SH-SY5Y (cell line): ENCODE measurements around the gene MSI2.

Experiments
- GATA2 ChIP-seq: IDR thresholded peaks from 2 replicates; pipeline ENCODE4 v1.6.1; 2011; ENCODE audit warnings: mild to moderate bottlenecking, low read depth, low read length
- GATA3 ChIP-seq: IDR thresholded peaks from 2 replicates; pipeline ENCODE4 v1.6.1; 2011; ENCODE audit warnings: low read depth, mild to moderate bottlenecking, low read length, moderate library complexity

DNA sequence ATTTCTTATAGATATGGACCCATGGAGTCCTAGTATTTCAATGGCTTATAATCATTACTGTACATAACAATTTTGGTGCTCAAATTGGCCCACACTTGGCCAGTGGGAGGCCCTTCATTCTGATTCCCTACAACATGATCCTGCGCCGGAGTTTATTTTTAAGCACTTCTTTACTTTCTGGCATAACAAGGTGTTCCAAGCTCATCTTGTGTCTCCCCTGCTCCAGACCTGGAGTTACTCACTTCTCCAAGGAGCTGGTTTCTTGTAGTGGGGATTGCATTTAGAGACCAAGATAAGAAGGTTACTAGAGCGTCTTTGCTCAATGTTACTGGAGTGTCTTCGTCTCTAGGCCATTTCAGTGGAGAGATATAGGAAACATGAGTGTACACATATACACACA, 87.9 kb downstream of the MSI2 start:
- TF ChIP-seq GATA3 (no peak), GATA2 (no peak)
